ENCODE data around the gene RELA.
"Not testable (repeated sequence)": the region's sequence is repeated elsewhere in the genome, so short reads cannot be mapped to it uniquely, and the experiment has no call there.

Gene RELA

GRCh38 chr11:65649656-65650546 is 12.8 kb downstream of the RELA start:
- no peak for DNase-seq

- DNase-seq = peak in 9 of 56 donors; percentile 10 to 32 (median 17)
Observed at GRCh38 chr11:65648997-65649493, 13.7 kb downstream of the RELA start.

- DNase-seq = peak in 29 of 56 donors; percentile 6 to 71 (median 39)
Observed at GRCh38 chr11:65646958-65647701, 15.6 kb downstream of the RELA start.

- no peak for DNase-seq
Observed at GRCh38 chr11:65646288-65646957, 16.3 kb downstream of the RELA start.

GRCh38 chr11:65645710-65646109 is 17.0 kb downstream of the RELA start:
- DNase-seq = no peak

- no peak for DNase-seq
Observed at GRCh38 chr11:65644837-65645236, 17.9 kb downstream of the RELA start.

- no peak for DNase-seq
Observed at GRCh38 chr11:65643971-65644370, 18.7 kb downstream of the RELA start.

- DNase-seq = peak in 4 of 56 donors; percentile 10 to 32 (median 23)
Observed at GRCh38 chr11:65642014-65642671, 20.6 kb downstream of the RELA start.

GRCh38 chr11:65641297-65642013 is 21.3 kb downstream of the RELA start:
- no peak for DNase-seq

- DNase-seq = peak in 31 of 56 donors; percentile 9 to 70 (median 39)
Observed at GRCh38 chr11:65640483-65641296, 22.0 kb downstream of the RELA start.

GRCh38 chr11:65639623-65640482 is 22.9 kb downstream of the RELA start:
- DNase-seq = peak in 16 of 56 donors; percentile 2 to 66 (median 43)

- not testable (repeated sequence) for DNase-seq
Observed at GRCh38 chr11:65639228-65639597, 23.5 kb downstream of the RELA start.

- peak in 40 of 56 donors; percentile 8 to 77 (median 40) for DNase-seq
Observed at GRCh38 chr11:65637794-65638419, 24.8 kb downstream of the RELA start, which contains the start of gene SIPA1. TSS of gene SIPA1 (plus strand) at chr11:65638101. CDS start at chr11:65640922, 2,821 bp downstream.

- no peak for DNase-seq
Observed at GRCh38 chr11:65637032-65637557, 25.6 kb downstream of the RELA start.

GRCh38 chr11:65636108-65637031 is 26.3 kb downstream of the RELA start:
- DNase-seq = no peak
